Measurements from ENCODE around the gene TUBD1.

TUBD1 gene

DNA sequence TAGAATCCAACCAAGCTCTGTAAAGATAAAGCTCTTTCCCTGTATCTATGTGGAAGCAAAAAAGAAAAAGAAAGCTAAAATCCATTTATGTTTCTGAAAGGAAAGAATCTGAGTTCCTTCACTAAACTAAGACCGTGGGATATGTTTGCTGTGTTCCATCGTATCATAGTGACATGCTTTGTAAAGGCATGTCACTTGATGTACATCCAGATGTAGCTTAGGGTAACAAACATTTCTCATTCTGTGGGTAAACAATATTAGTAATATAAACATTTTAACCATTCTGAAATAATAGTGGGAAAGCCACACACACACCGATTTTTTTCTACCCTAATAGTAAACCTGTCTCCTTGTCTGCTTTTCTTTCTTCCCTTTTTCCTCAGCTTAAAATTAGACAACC lies 78.1 kb downstream of the TUBD1 start:
- no peak for DNase-seq

DNA sequence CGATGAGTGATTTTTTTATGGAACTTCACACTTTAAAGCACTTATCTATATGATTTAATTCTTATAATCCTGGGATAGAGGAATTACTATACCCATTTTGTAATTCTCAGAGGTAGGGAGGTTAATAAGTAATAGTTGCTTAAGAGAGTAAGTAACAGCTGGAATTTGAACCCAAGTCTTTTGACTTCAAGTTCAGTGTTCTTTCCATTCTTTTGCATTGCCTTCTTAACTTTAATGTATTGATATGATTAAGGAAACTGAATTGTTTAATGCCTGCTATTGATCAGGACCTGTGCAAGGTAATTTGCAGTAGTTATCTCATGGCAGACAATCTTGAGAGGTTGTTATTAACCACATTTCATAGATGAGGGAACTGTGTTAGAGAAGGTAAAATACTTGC lies 78.5 kb downstream of the TUBD1 start:
- no peak for DNase-seq

DNA sequence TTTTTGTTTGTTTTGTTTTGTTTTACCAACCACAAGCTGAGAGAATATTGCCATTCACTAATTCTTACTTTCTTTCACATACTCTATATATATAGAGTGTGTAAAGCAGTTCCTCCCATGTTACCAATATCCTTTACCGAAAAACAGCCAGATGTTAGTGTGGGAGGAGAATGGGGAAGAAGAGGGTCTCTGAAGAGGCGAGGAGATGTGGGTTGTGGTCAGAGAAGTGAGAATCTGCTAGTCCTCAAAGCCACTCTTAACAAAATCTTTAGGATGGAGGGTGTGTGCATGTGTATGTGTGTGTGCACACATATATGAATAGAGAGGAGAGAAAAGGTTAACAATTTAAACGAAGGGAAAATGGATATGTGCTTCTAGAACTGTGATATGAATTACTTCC lies 80.6 kb downstream of the TUBD1 start:
- no peak for DNase-seq

DNA sequence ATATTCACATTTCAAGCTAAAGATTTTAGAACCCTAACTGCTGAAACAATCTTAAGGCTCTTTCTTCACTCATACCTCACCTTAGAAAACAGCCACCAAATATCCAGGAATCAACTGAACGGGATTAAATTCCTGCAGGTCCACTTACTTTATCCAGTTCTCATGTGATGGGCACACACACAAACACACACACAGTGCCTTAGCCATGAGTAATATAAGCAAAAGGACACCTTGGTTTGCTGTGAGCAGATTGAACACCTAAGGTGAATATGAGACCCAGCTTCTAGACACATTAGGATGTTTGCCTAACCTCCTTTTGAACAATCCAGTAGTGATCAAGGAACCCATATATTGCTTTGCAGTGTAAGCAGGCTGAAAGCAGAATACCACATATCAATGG lies 81.5 kb downstream of the TUBD1 start:
- DNase-seq: no peak

DNA sequence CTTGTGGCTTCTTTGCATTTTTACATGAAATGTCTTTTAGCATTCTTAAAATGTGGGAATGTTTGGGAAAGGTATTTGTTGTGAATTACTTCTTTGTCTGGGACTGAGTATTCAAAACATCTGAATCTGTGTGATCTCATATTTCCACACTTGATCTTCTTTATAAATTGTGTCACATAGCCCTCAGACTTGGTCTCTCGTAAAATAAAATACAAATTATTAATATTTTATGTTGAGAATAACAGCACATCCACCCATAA lies 81.9 kb downstream of the TUBD1 start:
- DNase-seq: no peak

Measured in T-helper 9 cell (primary cell).